H1 (cell line): ENCODE results near the gene CD28.

ENCODE experiments used
- BCL11A ChIP-seq, 2 experiments: IDR thresholded peaks; one replicate each; pipeline ENCODE4 v1.6.1; 2011; ENCODE audit warnings: low read depth in 2 of 2, low read length in 2 of 2, mild to moderate bottlenecking in 2 of 2
- CEBPB ChIP-seq: IDR thresholded peaks from 2 replicates; pipeline ENCODE4 v1.6.1; 2012; ENCODE audit warnings: low read depth, low read length
- CREB1 ChIP-seq: IDR thresholded peaks from 2 replicates; pipeline ENCODE4 v1.6.1; 2012; ENCODE audit warnings: inconsistent platforms
- POLR2A ChIP-seq, 2 experiments: IDR thresholded peaks; 1 replicate in 1 of 2; 2 replicates in 1 of 2; pipeline ENCODE4 v1.6.1; 2011; ENCODE audit warnings: low read depth in 2 of 2, low read length in 2 of 2, mild to moderate bottlenecking in 2 of 2; ENCODE audit errors: control extremely low read depth in 1 of 2
- POLR2AphosphoS5 ChIP-seq: IDR thresholded peaks from 2 replicates; pipeline ENCODE4 v1.6.1; 2011; ENCODE audit warnings: low read depth, low read length
- POU5F1 ChIP-seq: IDR thresholded peaks from 2 replicates; pipeline ENCODE4 v1.6.1; 2011; ENCODE audit warnings: low read depth, mild to moderate bottlenecking, low read length, moderate library complexity
- RXRA ChIP-seq: IDR thresholded peaks from 2 replicates; pipeline ENCODE4 v1.6.1; 2011; ENCODE audit warnings: low read depth, mild to moderate bottlenecking, low read length, moderate library complexity; ENCODE audit not compliant: insufficient read depth
- TAF1 ChIP-seq: IDR thresholded peaks from 2 replicates; pipeline ENCODE4 v1.6.1; 2011; ENCODE audit warnings: mild to moderate bottlenecking, low read depth, low read length
- TCF12 ChIP-seq: IDR thresholded peaks from 2 replicates; pipeline ENCODE4 v1.6.1; 2011; ENCODE audit warnings: low read depth, mild to moderate bottlenecking, low read length
- YY1 ChIP-seq: IDR thresholded peaks from 2 replicates; pipeline ENCODE4 v1.6.1; 2011; ENCODE audit warnings: low read depth, mild to moderate bottlenecking, low read length
- TF ChIP-seq, protein P1 (sequence below), 3 experiments: IDR thresholded peaks; 1 replicate in 2 of 3; 2 replicates in 1 of 3; pipeline versions ENCODE4 v1.5.1 to v1.6.1; 2011; ENCODE audit warnings: low read length in 3 of 3, mild to moderate bottlenecking in 3 of 3, inconsistent platforms in 2 of 3, low read depth in 1 of 3, moderate library complexity in 1 of 3; ENCODE audit not compliant: insufficient read depth in 1 of 3; ENCODE audit errors: control extremely low read depth in 1 of 3

DNA sequence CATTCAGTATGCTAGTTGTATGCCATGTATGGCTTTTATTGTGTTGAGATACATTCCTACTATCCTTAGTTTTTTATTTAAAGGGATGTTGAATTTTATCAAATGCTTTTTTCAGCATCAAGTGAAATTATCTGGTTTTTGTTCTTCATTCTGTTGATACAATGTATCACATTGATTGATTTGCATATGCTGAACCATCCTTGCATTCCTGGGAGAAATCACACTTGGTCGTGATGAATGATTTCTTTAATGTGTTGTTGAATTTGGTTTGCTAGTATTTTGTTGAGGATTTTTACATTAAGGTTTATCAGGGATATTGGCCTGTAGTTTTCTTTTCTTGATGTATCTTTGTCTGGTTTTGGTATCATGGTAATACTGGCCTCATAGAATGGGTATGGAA lies 49.7 kb downstream of the CD28 start:
- TF ChIP-seq TCF12 (no peak), POLR2A (IDR thresholded peaks at IDR 0.05; ENCODE audit: control extremely low read depth in 1 of 2, low read depth in 2 of 2, low read length in 2 of 2) (no peak), TAF1 (no peak), POU5F1 (no peak), RXRA (no peak), CEBPB (no peak), YY1 (no peak), CREB1 (no peak), BCL11A (IDR thresholded peaks at IDR 0.05; ENCODE audit: low read depth in 2 of 2, low read length in 2 of 2) (no peak), POLR2AphosphoS5 (no peak)
- TF ChIP-seq, protein P1, sequence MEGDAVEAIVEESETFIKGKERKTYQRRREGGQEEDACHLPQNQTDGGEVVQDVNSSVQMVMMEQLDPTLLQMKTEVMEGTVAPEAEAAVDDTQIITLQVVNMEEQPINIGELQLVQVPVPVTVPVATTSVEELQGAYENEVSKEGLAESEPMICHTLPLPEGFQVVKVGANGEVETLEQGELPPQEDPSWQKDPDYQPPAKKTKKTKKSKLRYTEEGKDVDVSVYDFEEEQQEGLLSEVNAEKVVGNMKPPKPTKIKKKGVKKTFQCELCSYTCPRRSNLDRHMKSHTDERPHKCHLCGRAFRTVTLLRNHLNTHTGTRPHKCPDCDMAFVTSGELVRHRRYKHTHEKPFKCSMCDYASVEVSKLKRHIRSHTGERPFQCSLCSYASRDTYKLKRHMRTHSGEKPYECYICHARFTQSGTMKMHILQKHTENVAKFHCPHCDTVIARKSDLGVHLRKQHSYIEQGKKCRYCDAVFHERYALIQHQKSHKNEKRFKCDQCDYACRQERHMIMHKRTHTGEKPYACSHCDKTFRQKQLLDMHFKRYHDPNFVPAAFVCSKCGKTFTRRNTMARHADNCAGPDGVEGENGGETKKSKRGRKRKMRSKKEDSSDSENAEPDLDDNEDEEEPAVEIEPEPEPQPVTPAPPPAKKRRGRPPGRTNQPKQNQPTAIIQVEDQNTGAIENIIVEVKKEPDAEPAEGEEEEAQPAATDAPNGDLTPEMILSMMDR (IDR thresholded peaks at IDR 0.05; ENCODE audit: control extremely low read depth in 1 of 3, insufficient read depth in 1 of 3, low read depth in 1 of 3, low read length in 3 of 3) = no peak
